ENCODE results near the gene GRIK3. TPM values are rescaled to one million over a fixed set of nuclear protein-coding genes. Genes with fewer than 3 reads are reported as not detected.
A peak's percentile ranks its signal among the peaks of the same experiment; 100 is the strongest.

GRIK3 gene
- total and polyA plus RNA-seq, 2 of the 8 experiments (the other 6 are each of a cell fraction or from before 2014, with no cell fraction given), result 2.1 to 3.4 TPM

GRCh38 chr1:36762174-36762573 lies 272.1 kb downstream of the GRIK3 start:
- H3K56ac ChIP-seq (replicated peaks; ENCODE audit: insufficient read length, low read depth, low read length), result peak overlapping the region; percentile 77
- peak overlapping the region; percentile 75; the same call in 1 of the 2 replicates for H2BK12ac ChIP-seq (ENCODE audit: low read depth, low read length)
- CTCF ChIA-PET (ENCODE audit: partially characterized antibody), result no interaction called here
- H3K4me3 ChIP-seq (ENCODE audit: extremely low read depth in 1 of 4, insufficient read depth in 2 of 4, low read depth in 3 of 4, low read length in 4 of 4), result no peak overlapping the region
- H2BK20ac ChIP-seq (ENCODE audit: low read length), result peak overlapping the region; percentile 86
- peaks cover 4 to 14% (median 12%) of the 10 kb centered on the region in 4 experiments for H3K4me1 ChIP-seq (replicated peaks in 1 of 4; ENCODE audit: control insufficient read depth in 3 of 4, insufficient read depth in 4 of 4, low read length in 3 of 4)
- H3K18ac ChIP-seq (ENCODE audit: extremely low read depth, low read length), result no peak overlapping the region; the same call in 1 of the 2 replicates
- H2AK5ac ChIP-seq (ENCODE audit: low read depth, low read length), result peak overlapping the region; percentile 90; the same call in 1 of the 2 replicates
- H3K36me3 ChIP-seq (ENCODE audit: control insufficient read depth in 2 of 4, insufficient read depth in 4 of 4, low read length in 3 of 4), result no peaks in the 10 kb centered on the region
- no peak overlapping the region for H2BK120ac ChIP-seq (replicated peaks; ENCODE audit: low read depth, low read length)
- no peak overlapping the region for H3K14ac ChIP-seq (ENCODE audit: insufficient read length)
- H4K8ac ChIP-seq (ENCODE audit: extremely low read depth, insufficient read depth, low read length), result no peak overlapping the region
- H3K4ac ChIP-seq (replicated peaks; ENCODE audit: insufficient read length, low read depth, low read length), result no peak overlapping the region
- H3K23ac ChIP-seq (ENCODE audit: insufficient read length), result no peak overlapping the region
- no peaks in the 10 kb centered on the region for H3K79me2 ChIP-seq (ENCODE audit: control insufficient read depth in 1 of 2, insufficient read depth in 2 of 2, low read length in 2 of 2)
- H3K27ac ChIP-seq (ENCODE audit: low read depth, low read length), result no peak overlapping the region
- H4K5ac ChIP-seq (ENCODE audit: insufficient read length, low read depth, low read length), result no peak overlapping the region
- no peaks in the 10 kb centered on the region for H3K79me1 ChIP-seq (ENCODE audit: low read depth, low read length)
- H3K9ac ChIP-seq (replicated peaks in 1 of 4; ENCODE audit: extremely low read depth in 1 of 4, low read depth in 3 of 4, low read length in 3 of 4), result no peak overlapping the region
- POLR2A ChIA-PET (ENCODE audit: partially characterized antibody), result no interaction called here
- H3K27me3 ChIP-seq (replicated peaks in 1 of 4; ENCODE audit: control insufficient read depth in 3 of 4, extremely low read depth in 1 of 4, insufficient read depth in 3 of 4, low read length in 3 of 4), result no peaks in the 10 kb centered on the region
- H2AFZ ChIP-seq (ENCODE audit: low read length), result no peak overlapping the region
- 88% methylated on average over 3 of the region's 3 CpGs; no CpG with 5 or more reads in 1 of the 2 experiments for WGBS, 2 experiments (ENCODE audit: extremely low coverage in 1 of 2, insufficient coverage in 1 of 2, insufficient read length in 1 of 2, insufficient replicate concordance in 2 of 2, low coverage in 1 of 2, low lambda C conversion rate in 2 of 2, missing lambda C conversion rate in 1 of 2)
- H3K9me3 ChIP-seq (ENCODE audit: insufficient read depth in 2 of 2, low read depth in 1 of 2, low read length in 1 of 2), result peaks cover 3% of the 10 kb centered on the region in 2 experiments; a peak in 2 of 4 replicates
- no peaks in the 10 kb centered on the region for H4K20me1 ChIP-seq (replicated peaks in 1 of 2; ENCODE audit: control insufficient read depth in 1 of 2, insufficient read depth in 2 of 2, low read length in 2 of 2)
- no peak overlapping the region for H4K91ac ChIP-seq (replicated peaks; ENCODE audit: insufficient read length, low read length)
- DNase-seq (ENCODE audit: low read depth in 1 of 2, low spot score in 2 of 2) (no peak), FAIRE-seq (no peak)
- H2BK5ac ChIP-seq (ENCODE audit: low read depth, low read length), result no peak overlapping the region
- peak overlapping the region; percentile 25; the same call in 1 of the 2 replicates for H2BK15ac ChIP-seq (ENCODE audit: low read length)
- H3K4me2 ChIP-seq (ENCODE audit: insufficient read depth in 1 of 2, low read depth in 2 of 2, low read length in 2 of 2), result no peak overlapping the region
- H3K23me2 ChIP-seq (ENCODE audit: low read depth, low read length), result peaks cover 6% of the 10 kb centered on the region; the same call in 1 of the 2 replicates
- no peak for TF ChIP-seq SIN3A (conservative IDR thresholded peaks at IDR 0.05 in 1 of 2, IDR thresholded peaks at IDR 0.05 in 1 of 2; ENCODE audit: low read depth in 1 of 2, low read length in 2 of 2)
- TF ChIP-seq TEAD4 (IDR thresholded peaks at IDR 0.05; ENCODE audit: low read depth, low read length), result no peak
- TF ChIP-seq CTBP2 (IDR thresholded peaks at IDR 0.05; ENCODE audit: borderline replicate concordance, insufficient read depth, insufficient read length, low read length), result no peak
- no peak for TF ChIP-seq GABPA (IDR thresholded peaks at IDR 0.05; ENCODE audit: borderline replicate concordance, insufficient read depth, low read length)
- TF ChIP-seq EP300 (IDR thresholded peaks at IDR 0.05; ENCODE audit: borderline replicate concordance in 1 of 2, low read depth in 2 of 2, low read length in 2 of 2), result no peak
- TF ChIP-seq CTCF (IDR thresholded peaks at IDR 0.05; ENCODE audit: control extremely low read depth in 1 of 3, insufficient read depth in 1 of 3, low read depth in 1 of 3, low read length in 3 of 3), result no peak
- no peak for TF ChIP-seq MAFK (IDR thresholded peaks at IDR 0.05; ENCODE audit: low read depth, low read length)
- TF ChIP-seq HDAC6 (IDR thresholded peaks at IDR 0.05; ENCODE audit: low read depth, low read length), result no peak
- TF ChIP-seq EZH2 (IDR thresholded peaks at IDR 0.05; ENCODE audit: low read depth, low read length, severe bottlenecking), result no peak
- TF ChIP-seq POLR2A (IDR thresholded peaks at IDR 0.05; ENCODE audit: control extremely low read depth in 1 of 2, low read depth in 2 of 2, low read length in 2 of 2), result no peak
- TF ChIP-seq TBP (IDR thresholded peaks at IDR 0.05; ENCODE audit: low read depth, low read length), result no peak
